A375 (cell line): Measurements from ENCODE around the gene CDHR3. TPM values are rescaled to one million over a fixed set of nuclear protein-coding genes. Genes with fewer than 3 reads are reported as not detected.

ENCODE experiments used
- total RNA-seq: library from RNA; depleted of rRNA; stranded (reverse); fragments of >200 nt; shearing (Covaris generic); gene quantifications from 2 replicates; pipeline ENCODE4 v1.2.3, GENCODE V29; 2014; rRNA removed

The CDHR3 gene, protein sequence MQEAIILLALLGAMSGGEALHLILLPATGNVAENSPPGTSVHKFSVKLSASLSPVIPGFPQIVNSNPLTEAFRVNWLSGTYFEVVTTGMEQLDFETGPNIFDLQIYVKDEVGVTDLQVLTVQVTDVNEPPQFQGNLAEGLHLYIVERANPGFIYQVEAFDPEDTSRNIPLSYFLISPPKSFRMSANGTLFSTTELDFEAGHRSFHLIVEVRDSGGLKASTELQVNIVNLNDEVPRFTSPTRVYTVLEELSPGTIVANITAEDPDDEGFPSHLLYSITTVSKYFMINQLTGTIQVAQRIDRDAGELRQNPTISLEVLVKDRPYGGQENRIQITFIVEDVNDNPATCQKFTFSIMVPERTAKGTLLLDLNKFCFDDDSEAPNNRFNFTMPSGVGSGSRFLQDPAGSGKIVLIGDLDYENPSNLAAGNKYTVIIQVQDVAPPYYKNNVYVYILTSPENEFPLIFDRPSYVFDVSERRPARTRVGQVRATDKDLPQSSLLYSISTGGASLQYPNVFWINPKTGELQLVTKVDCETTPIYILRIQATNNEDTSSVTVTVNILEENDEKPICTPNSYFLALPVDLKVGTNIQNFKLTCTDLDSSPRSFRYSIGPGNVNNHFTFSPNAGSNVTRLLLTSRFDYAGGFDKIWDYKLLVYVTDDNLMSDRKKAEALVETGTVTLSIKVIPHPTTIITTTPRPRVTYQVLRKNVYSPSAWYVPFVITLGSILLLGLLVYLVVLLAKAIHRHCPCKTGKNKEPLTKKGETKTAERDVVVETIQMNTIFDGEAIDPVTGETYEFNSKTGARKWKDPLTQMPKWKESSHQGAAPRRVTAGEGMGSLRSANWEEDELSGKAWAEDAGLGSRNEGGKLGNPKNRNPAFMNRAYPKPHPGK
- total RNA-seq, result 0.69 and 0.98 TPM in 2 replicates

DNA sequence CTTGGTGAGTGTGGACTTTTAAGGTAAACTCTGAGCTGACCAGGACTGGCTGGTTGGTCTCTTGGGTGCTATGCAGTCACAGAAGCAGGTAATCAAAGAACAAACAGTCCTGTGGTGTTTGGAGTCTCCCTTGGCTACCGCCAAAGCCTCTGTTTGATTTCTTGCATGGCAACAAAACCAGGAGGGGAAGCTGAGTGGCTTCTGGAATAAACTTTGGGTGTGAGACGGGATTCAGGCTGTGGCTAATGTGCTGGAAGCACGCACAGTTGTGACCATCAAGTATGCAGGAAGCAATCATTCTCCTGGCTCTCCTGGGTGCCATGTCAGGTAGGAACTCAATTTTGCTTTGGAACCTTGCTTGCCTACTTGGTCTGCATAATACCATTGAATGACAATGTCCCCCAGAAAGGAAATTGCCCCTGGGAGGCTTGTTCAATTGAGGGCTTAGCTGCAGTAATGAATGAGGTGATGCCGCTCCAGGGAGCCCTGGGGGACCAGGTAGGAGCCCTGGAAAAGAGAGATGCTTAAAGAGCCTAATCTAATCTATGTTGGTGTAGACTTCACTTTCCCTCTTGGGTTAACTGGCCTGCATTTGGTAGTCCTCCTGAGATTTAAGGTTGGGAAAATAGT lies at the start of gene CDHR3:
TSS of gene CDHR3 (plus strand) at position 227 of the 630 bp plus-strand sequence. CDS start at position 282, 55 bp downstream.

Other genes starting within 250 kb of the CDHR3 start
- gene ATXN7L1, start 86.7 kb upstream of the CDHR3 start, total RNA-seq, result 4.6 and 6.5 TPM in 2 replicates
- 18.1 and 18.6 TPM in 2 replicates for gene SYPL1, start 149.0 kb downstream of the CDHR3 start, total RNA-seq